Subcutaneous adipose tissue (tissue), 4 donors: ENCODE results near the gene MRPL1. TPM values are rescaled to one million over a fixed set of nuclear protein-coding genes. Genes with fewer than 3 reads are reported as not detected.

ENCODE experiments used
- small RNA-seq: library from RNA; depleted of rRNA; stranded (forward); fragments of <200 nt; gene quantifications from one replicate; pipeline ENCODE3, GENCODE V24; 2016
- total RNA-seq, 4 donors: library from RNA; depleted of rRNA; stranded (reverse); fragments of >200 nt; gene quantifications; one replicate each; pipeline ENCODE4 v1.1.0, GENCODE V29; 2016
- TF ChIP-seq, protein P1 (sequence below): fragments of 450-650 bp; IDR thresholded peaks from one replicate; pipeline ENCODE4 v1.5.1; 2016; ENCODE audit warnings: low read depth, mild to moderate bottlenecking, control low read depth, antibody characterized with exemption, moderate library complexity

Gene MRPL1
- total RNA-seq, 4 donors from 2014 or later = 12.8 to 36.8 (median 25.1) TPM

DNA sequence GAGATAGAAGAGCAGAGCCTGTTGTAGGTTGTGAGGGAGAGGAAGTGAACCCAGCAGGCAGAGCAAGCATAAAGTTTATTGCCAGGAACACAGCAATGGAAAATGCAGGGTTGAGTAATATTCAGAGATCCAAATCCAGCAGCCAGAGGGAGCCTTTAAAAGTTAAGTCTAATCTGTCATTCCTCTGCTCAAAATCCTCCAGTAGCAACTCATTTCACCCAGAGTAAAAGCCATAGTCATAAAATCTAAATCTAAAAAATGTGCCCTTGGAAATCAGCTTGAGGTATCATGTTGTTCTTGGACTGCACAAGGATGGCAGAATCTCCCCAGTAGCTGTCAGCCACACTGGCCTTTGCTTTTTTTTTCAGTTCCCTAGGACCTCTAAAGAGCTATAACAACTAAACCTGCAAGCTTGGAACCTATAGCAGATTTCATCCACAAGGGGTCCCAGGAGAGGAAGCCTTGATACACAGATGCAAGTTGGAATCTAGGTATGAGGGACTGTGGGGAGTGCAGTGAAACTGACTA, 131.6 kb downstream of the MRPL1 start:
- TF ChIP-seq, protein P1, sequence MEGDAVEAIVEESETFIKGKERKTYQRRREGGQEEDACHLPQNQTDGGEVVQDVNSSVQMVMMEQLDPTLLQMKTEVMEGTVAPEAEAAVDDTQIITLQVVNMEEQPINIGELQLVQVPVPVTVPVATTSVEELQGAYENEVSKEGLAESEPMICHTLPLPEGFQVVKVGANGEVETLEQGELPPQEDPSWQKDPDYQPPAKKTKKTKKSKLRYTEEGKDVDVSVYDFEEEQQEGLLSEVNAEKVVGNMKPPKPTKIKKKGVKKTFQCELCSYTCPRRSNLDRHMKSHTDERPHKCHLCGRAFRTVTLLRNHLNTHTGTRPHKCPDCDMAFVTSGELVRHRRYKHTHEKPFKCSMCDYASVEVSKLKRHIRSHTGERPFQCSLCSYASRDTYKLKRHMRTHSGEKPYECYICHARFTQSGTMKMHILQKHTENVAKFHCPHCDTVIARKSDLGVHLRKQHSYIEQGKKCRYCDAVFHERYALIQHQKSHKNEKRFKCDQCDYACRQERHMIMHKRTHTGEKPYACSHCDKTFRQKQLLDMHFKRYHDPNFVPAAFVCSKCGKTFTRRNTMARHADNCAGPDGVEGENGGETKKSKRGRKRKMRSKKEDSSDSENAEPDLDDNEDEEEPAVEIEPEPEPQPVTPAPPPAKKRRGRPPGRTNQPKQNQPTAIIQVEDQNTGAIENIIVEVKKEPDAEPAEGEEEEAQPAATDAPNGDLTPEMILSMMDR = no peak

DNA sequence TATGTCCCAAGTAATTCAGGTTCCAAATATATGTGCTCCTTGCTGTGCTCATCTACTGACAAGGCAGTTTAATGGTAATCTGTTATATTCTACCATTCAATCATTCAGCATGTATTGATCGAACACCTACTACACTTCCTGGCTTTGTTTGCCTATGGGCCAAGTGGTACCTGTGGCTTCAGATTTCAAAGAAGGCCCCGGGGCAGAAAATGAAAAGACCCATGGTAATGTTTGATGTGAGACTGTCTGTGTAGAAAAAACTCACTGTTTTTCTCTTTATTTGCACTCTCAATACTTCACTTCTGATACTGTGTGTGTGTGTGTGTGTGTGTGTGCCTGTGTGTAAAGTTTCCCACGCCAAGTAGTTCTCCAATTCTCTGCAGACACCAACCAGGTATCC, 133.4 kb downstream of the MRPL1 start:
- TF ChIP-seq, protein P1 = no peak

DNA sequence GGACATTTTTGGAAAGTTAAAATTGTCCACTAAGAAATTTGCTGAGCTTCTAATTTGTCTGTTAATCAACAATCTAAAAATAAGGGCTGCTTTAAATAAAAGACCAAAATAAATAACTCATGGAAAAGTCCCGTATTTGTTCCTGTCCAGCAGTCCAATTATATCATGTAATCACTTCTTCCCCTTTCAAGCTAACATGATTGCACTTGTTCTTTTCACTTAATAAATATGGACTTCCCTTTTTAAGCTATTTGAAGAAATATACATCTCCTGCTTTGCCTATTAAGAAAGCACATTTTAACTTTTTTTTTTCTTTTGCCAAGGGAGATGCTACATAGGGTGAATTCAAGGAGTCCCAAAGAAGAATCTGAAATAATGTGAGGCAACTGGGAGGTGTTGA, 138.9 kb downstream of the MRPL1 start:
- TF ChIP-seq, protein P1 = no peak

GRCh38 chr4:78002260-78002659, 139.6 kb downstream of the MRPL1 start:
- TF ChIP-seq, protein P1 = no peak

Small RNA genes within 50 kb of the gene (small RNA-seq; reads per million reads assigned to genes)
- gene AC112225.1 = not detected

Other genes starting within 250 kb of the MRPL1 start
- 10 to 100 TPM; 31.3 to 49.4 (median 33.8) TPM for gene CNOT6L, start 43.5 kb upstream of the MRPL1 start, total RNA-seq
- gene FRAS1, start 194.5 kb downstream of the MRPL1 start, total RNA-seq = 1 to 10 TPM; 2.2 to 6.0 (median 3.6) TPM